ENCODE results near the gene GALR2.

GRCh38 chr17:76104896-76105231 lies 30.3 kb downstream of the GALR2 start:
- no peak for TF ChIP-seq ZFP30 (CRISPR knock-in tag; IDR thresholded peaks at IDR 0.05)
- TF ChIP-seq, protein P1, sequence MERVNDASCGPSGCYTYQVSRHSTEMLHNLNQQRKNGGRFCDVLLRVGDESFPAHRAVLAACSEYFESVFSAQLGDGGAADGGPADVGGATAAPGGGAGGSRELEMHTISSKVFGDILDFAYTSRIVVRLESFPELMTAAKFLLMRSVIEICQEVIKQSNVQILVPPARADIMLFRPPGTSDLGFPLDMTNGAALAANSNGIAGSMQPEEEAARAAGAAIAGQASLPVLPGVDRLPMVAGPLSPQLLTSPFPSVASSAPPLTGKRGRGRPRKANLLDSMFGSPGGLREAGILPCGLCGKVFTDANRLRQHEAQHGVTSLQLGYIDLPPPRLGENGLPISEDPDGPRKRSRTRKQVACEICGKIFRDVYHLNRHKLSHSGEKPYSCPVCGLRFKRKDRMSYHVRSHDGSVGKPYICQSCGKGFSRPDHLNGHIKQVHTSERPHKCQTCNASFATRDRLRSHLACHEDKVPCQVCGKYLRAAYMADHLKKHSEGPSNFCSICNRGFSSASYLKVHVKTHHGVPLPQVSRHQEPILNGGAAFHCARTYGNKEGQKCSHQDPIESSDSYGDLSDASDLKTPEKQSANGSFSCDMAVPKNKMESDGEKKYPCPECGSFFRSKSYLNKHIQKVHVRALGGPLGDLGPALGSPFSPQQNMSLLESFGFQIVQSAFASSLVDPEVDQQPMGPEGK (CRISPR knock-in tag; IDR thresholded peaks at IDR 0.05; ENCODE audit: borderline replicate concordance): no peak
- TF ChIP-seq RARB (CRISPR knock-in tag; IDR thresholded peaks at IDR 0.05): no peak
- TF ChIP-seq, protein P2, sequence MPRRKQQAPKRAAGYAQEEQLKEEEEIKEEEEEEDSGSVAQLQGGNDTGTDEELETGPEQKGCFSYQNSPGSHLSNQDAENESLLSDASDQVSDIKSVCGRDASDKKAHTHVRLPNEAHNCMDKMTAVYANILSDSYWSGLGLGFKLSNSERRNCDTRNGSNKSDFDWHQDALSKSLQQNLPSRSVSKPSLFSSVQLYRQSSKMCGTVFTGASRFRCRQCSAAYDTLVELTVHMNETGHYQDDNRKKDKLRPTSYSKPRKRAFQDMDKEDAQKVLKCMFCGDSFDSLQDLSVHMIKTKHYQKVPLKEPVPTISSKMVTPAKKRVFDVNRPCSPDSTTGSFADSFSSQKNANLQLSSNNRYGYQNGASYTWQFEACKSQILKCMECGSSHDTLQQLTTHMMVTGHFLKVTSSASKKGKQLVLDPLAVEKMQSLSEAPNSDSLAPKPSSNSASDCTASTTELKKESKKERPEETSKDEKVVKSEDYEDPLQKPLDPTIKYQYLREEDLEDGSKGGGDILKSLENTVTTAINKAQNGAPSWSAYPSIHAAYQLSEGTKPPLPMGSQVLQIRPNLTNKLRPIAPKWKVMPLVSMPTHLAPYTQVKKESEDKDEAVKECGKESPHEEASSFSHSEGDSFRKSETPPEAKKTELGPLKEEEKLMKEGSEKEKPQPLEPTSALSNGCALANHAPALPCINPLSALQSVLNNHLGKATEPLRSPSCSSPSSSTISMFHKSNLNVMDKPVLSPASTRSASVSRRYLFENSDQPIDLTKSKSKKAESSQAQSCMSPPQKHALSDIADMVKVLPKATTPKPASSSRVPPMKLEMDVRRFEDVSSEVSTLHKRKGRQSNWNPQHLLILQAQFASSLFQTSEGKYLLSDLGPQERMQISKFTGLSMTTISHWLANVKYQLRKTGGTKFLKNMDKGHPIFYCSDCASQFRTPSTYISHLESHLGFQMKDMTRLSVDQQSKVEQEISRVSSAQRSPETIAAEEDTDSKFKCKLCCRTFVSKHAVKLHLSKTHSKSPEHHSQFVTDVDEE (CRISPR knock-in tag; IDR thresholded peaks at IDR 0.05): no peak
- TF ChIP-seq, protein P3, sequence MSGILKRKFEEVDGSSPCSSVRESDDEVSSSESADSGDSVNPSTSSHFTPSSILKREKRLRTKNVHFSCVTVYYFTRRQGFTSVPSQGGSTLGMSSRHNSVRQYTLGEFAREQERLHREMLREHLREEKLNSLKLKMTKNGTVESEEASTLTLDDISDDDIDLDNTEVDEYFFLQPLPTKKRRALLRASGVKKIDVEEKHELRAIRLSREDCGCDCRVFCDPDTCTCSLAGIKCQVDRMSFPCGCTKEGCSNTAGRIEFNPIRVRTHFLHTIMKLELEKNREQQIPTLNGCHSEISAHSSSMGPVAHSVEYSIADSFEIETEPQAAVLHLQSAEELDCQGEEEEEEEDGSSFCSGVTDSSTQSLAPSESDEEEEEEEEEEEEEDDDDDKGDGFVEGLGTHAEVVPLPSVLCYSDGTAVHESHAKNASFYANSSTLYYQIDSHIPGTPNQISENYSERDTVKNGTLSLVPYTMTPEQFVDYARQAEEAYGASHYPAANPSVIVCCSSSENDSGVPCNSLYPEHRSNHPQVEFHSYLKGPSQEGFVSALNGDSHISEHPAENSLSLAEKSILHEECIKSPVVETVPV (CRISPR knock-in tag; IDR thresholded peaks at IDR 0.05): no peak
- no peak for TF ChIP-seq ZFP3 (CRISPR knock-in tag; IDR thresholded peaks at IDR 0.05)
- no peak for TF ChIP-seq SNAI2 (CRISPR knock-in tag; IDR thresholded peaks at IDR 0.05)
- TF ChIP-seq BACH2 (CRISPR knock-in tag; IDR thresholded peaks at IDR 0.05; ENCODE audit: borderline replicate concordance): no peak
- TF ChIP-seq GLIS3 (CRISPR knock-in tag; IDR thresholded peaks at IDR 0.05): no peak
- TF ChIP-seq TOX (CRISPR knock-in tag; IDR thresholded peaks at IDR 0.05; ENCODE audit: borderline replicate concordance): no peak
- TF ChIP-seq ISL1 (CRISPR knock-in tag; IDR thresholded peaks at IDR 0.05): no peak
- TF ChIP-seq OSR1 (CRISPR knock-in tag; IDR thresholded peaks at IDR 0.05): no peak
- no peak for TF ChIP-seq ARNTL (CRISPR knock-in tag; IDR thresholded peaks at IDR 0.05; ENCODE audit: borderline replicate concordance, low read depth)
- no peak for TF ChIP-seq TCF4 (CRISPR knock-in tag; IDR thresholded peaks at IDR 0.05; ENCODE audit: borderline replicate concordance)
